Stimulated activated CD4-positive, alpha-beta T cell treated with anti-CD3 and anti-CD28 coated beads, TNF-alpha, amount 100 ng/mL, for 24 hours (primary cell): ENCODE data around the gene AGXT2.

ENCODE experiments used
- DNase-seq, 3 experiments: peaks; one replicate each; pipeline ENCODE4 v3.0.0-alpha.2; 2020; ENCODE audit warnings: low read depth in 3 of 3

AGXT2 gene

DNA sequence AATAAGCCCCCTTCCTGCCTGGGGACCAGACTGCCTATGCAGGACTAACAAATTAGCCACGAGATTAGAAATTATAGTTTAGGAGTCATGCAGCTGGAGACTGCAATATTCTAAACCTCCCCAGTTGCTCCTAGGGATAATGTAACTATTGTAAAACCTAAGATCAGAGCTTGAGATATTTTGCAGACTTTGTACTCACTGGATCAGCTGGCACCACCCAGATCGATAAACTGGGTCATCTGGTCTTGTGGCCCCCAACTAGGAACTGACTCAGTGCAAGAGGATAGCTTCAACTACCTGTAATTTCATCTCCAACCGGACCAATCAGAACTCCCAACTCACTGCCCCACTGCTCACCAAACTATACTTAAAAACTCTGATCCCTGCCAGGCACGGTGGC is 80.2 kb downstream of the AGXT2 start:
- DNase-seq, result no peak

DNA sequence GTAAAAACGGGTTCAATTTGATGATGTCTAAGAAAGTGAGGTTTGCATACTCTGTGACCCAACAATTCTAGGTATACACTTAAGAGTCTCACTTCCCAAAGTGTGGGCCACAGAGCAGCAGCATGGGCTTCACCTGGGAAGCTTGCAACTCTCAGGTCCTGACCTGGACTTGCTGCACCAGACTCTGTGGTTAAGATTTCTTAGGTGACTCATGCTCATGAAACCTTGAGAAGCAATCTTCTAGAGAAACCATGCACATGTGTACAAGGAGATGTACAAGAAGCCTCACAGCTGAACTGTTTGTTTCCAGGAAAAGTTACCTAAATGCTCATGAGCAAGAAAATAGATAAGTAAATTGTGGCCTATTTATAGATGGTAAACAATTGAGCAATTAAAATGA is 88.4 kb downstream of the AGXT2 start:
- no peak for DNase-seq

DNA sequence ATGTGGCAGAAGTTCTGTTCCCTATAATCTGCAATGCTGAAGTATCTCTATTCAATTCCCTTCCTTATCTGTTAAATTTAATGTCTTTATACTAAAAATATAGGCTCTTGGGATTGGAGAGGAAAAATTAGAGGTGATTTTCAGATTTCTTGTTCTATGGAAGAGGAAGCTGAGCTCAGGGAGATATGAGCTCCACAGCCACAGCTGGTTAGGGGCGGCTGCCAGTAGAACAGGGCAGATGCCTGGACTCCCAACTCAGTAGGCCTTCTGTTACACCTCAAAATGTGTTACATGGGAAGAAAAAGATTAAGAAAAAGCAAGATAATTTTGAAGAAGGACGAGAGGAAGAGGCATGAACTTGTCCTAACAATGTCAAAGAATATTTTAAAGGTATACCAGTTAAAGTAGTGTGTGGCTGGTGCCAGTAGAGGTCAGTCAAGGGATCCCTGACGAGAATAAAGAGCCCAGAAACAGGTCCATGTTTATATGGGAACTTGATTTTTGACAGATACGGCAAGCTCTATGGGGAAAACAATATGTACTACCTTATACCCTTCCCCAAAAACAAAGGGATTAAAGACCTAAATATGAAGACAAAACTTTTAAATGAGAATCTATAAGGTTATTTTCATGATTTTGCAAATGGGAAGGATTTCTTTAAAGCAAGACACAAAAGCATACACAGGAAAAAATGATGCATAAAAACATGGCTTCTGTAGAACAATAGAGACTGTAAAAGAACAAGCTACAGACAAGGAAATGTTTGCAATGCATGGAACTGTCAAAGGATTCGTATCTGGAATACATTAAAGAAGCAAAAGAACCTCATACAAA is 89.7 kb downstream of the AGXT2 start:
- no peak for DNase-seq

DNA sequence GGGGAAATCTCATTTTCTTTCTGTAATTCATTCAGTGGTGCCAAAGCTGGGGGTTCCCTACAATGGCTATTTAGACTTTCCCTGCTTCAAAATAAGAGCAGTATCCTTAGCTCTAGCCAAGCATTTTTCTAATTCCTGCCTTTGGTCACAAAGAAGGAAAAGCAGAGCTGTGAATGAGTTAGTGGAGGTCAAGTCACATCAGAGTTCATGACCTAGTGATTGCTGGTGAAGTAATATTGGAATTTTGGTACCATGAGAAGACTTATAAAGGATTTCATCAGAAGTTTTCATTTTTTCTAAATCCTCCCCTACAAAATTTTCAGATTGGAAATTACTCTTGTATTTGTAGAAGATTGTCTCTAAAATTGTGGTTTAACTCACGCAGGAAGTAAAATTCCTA is 90.4 kb downstream of the AGXT2 start:
- DNase-seq, result no peak
